IMR-90 (cell line): ENCODE results near the gene TSPAN31. TPM values are rescaled to one million over a fixed set of nuclear protein-coding genes. Genes with fewer than 3 reads are reported as not detected.

ENCODE experiments used
- ATAC-seq: fragments of 200-7000 bp; cut with Tn5 transposase; 2 replicates; pipeline ENCODE4 v1.9.1; 2020; ENCODE audit warnings: low read depth, mild to moderate bottlenecking, moderate library complexity
- BruUV-seq: library from RNA; stranded (reverse); fragments of 400-500 nt; replicated peaks from 2 replicates; lab custom pipeline; 2021; lab: Mats Ljungman, UMichigan
- CTCF ChIA-PET: fragments of 300-600 bp; formaldehyde crosslinking; extraction: SDS; loops from one replicate; lab custom pipeline; 2021; ENCODE audit warnings: antibody characterized with exemption; lab: Yijun Ruan, JAX
- POLR2A ChIA-PET: fragments of 300-600 bp; sonication (Branson Sonifier 250); formaldehyde crosslinking; loops from one replicate; lab custom pipeline; 2022; ENCODE audit warnings: antibody characterized with exemption; ENCODE audit not compliant: unreplicated experiment; lab: Charles Lee
- DNase-seq: peaks from one replicate; pipeline ENCODE4 v3.0.0; 2013
- H2AFZ ChIP-seq: replicated peaks from 2 replicates; pipeline ENCODE3; 2013; ENCODE audit warnings: low read length, mild to moderate bottlenecking; ENCODE audit not compliant: poor library complexity
- H2AK5ac ChIP-seq: 2 replicates; pipeline ENCODE4 v1.6.1; 2013; ENCODE audit warnings: low read depth, low read length, inconsistent platforms
- H2AK9ac ChIP-seq: replicated peaks from 2 replicates; pipeline ENCODE3; 2013; ENCODE audit warnings: mild to moderate bottlenecking, low read depth, low read length, moderate library complexity; ENCODE audit not compliant: poor library complexity
- H2BK120ac ChIP-seq: 2 replicates; pipeline ENCODE4 v1.6.1; 2013; ENCODE audit warnings: low read depth, low read length, inconsistent platforms
- H2BK15ac ChIP-seq: 3 replicates; pipeline ENCODE4 v1.6.1; 2013; ENCODE audit warnings: low read depth, low read length, inconsistent platforms
- H2BK20ac ChIP-seq: 2 replicates; pipeline ENCODE4 v1.6.1; 2013; ENCODE audit warnings: low read depth, mild to moderate bottlenecking, inconsistent platforms, low read length, moderate library complexity
- H2BK5ac ChIP-seq: 2 replicates; pipeline ENCODE4 v1.6.1; 2013; ENCODE audit warnings: mild to moderate bottlenecking, low read depth, low read length, inconsistent platforms; ENCODE audit not compliant: poor library complexity, severe bottlenecking
- H3K14ac ChIP-seq: replicated peaks from 2 replicates; pipeline ENCODE4 v1.6.1; 2013; ENCODE audit warnings: low read depth, low read length, inconsistent platforms
- H3K18ac ChIP-seq: 2 replicates; pipeline ENCODE4 v1.6.1; 2013; ENCODE audit warnings: low read depth, low read length, control low read depth
- H3K23ac ChIP-seq: 2 replicates; pipeline ENCODE4 v1.6.1; 2013; ENCODE audit warnings: low read depth, low read length, inconsistent platforms
- H3K27ac ChIP-seq: 2 replicates; pipeline ENCODE4 v1.5.1; 2013; ENCODE audit warnings: mild to moderate bottlenecking, control low read depth, low read length; ENCODE audit not compliant: insufficient read depth
- H3K27me3 ChIP-seq: 2 replicates; pipeline ENCODE4 v1.6.1; 2013; ENCODE audit warnings: low read length; ENCODE audit not compliant: control insufficient read depth, insufficient read depth
- H3K36me3 ChIP-seq: 2 replicates; pipeline ENCODE4 v1.6.1; 2013; ENCODE audit warnings: low read length, mixed read lengths; ENCODE audit not compliant: control insufficient read depth, insufficient read depth
- H3K4ac ChIP-seq: 2 replicates; pipeline ENCODE4 v1.6.1; 2013; ENCODE audit warnings: low read depth, low read length, inconsistent platforms
- H3K4me1 ChIP-seq: 2 replicates; pipeline ENCODE4 v1.6.1; 2013; ENCODE audit warnings: low read length, mixed read lengths; ENCODE audit not compliant: control insufficient read depth, insufficient read depth
- H3K4me2 ChIP-seq: 2 replicates; pipeline ENCODE4 v1.6.1; 2013; ENCODE audit warnings: low read depth, mild to moderate bottlenecking, control low read depth, low read length, moderate library complexity
- H3K4me3 ChIP-seq: 2 replicates; pipeline ENCODE4 v1.5.1; 2013; ENCODE audit warnings: low read depth, mild to moderate bottlenecking, control low read depth, low read length, moderate library complexity; ENCODE audit not compliant: insufficient read depth
- H3K56ac ChIP-seq: 2 replicates; pipeline ENCODE4 v1.6.1; 2013; ENCODE audit warnings: low read length, inconsistent platforms; ENCODE audit not compliant: insufficient read depth; ENCODE audit errors: extremely low read depth
- H3K79me1 ChIP-seq, 2 experiments: 2 replicates each; pipeline ENCODE4 v1.6.1; 2013; ENCODE audit warnings: low read length in 2 of 2, inconsistent platforms in 1 of 2, low read depth in 1 of 2
- H3K9ac ChIP-seq: 2 replicates; pipeline ENCODE4 v1.6.1; 2013; ENCODE audit warnings: low read depth, low read length, control low read depth
- H3K9me1 ChIP-seq: 2 replicates; pipeline ENCODE4 v1.6.1; 2013; ENCODE audit warnings: low read length, inconsistent platforms; ENCODE audit not compliant: insufficient read depth
- H3K9me3 ChIP-seq: 2 replicates; pipeline ENCODE4 v1.6.1; 2013; ENCODE audit warnings: low read length; ENCODE audit not compliant: control insufficient read depth, insufficient read depth
- H4K20me1 ChIP-seq: 2 replicates; pipeline ENCODE4 v1.6.1; 2013; ENCODE audit warnings: low read length, inconsistent platforms; ENCODE audit not compliant: insufficient read depth
- H4K5ac ChIP-seq: 2 replicates; pipeline ENCODE4 v1.6.1; 2013; ENCODE audit warnings: mild to moderate bottlenecking, low read depth, low read length, control low read depth
- H4K8ac ChIP-seq, 2 experiments: 2 replicates each; pipeline ENCODE4 v1.6.1; 2013; ENCODE audit warnings: low read depth in 2 of 2, low read length in 2 of 2, control low read depth in 1 of 2, inconsistent platforms in 1 of 2
- H4K91ac ChIP-seq: 2 replicates; pipeline ENCODE4 v1.6.1; 2013; ENCODE audit warnings: low read depth, low read length, inconsistent platforms; ENCODE audit not compliant: insufficient read depth
- BHLHE40 ChIP-seq: fragments of 150-350 bp; IDR thresholded peaks from 2 replicates; pipeline ENCODE4 v1.6.1; 2016; ENCODE audit warnings: mild to moderate bottlenecking, low read depth, low read length
- CEBPB ChIP-seq: IDR thresholded peaks from 2 replicates; pipeline ENCODE4 v1.6.1; 2012; ENCODE audit warnings: low read depth, low read length, improper control_type of control experiment
- CHD1 ChIP-seq: IDR thresholded peaks from 2 replicates; pipeline ENCODE4 v1.6.1; 2012; ENCODE audit warnings: low read depth, low read length, improper control_type of control experiment
- MAFK ChIP-seq: IDR thresholded peaks from 2 replicates; pipeline ENCODE4 v1.6.1; 2012; ENCODE audit warnings: low read depth, low read length, improper control_type of control experiment
- RCOR1 ChIP-seq: IDR thresholded peaks from 2 replicates; pipeline ENCODE4 v1.6.1; 2012; ENCODE audit warnings: mild to moderate bottlenecking, low read length, improper control_type of control experiment; ENCODE audit not compliant: insufficient replicate concordance
- RFX5 ChIP-seq: IDR thresholded peaks from 2 replicates; pipeline ENCODE4 v1.8.0; 2012; ENCODE audit warnings: low read depth, mild to moderate bottlenecking, low read length, moderate library complexity
- SMC3 ChIP-seq: fragments of 150-350 bp; IDR thresholded peaks from 2 replicates; pipeline ENCODE4 v1.6.1; 2016; ENCODE audit warnings: low read depth, mild to moderate bottlenecking, antibody characterized with exemption, low read length, moderate library complexity
- WGBS, 2 experiments: methylation state at CpG; one replicate each; pipeline versions ENCODE4 v1.1.5 to v1.1.7; 2013; ENCODE audit warnings: missing lambda C conversion rate in 2 of 2; ENCODE audit not compliant: insufficient read length in 1 of 2; ENCODE audit errors: extremely low coverage in 2 of 2; 5-methylcytosine and 5-hydroxymethylcytosine counted together
- dilution Hi-C: fragments of 300-500 bp; cut with HindIII; formaldehyde crosslinking; loops from one replicate; pipeline ENCODE4 v1.14.3; 2018; ENCODE audit warnings: low sequenced_read_pairs; ENCODE audit not compliant: unreplicated experiment
- in situ Hi-C: fragments of 300-500 bp; cut with MboI; formaldehyde crosslinking; loops from 3 replicates; pipeline ENCODE4 v1.14.3; 2019; ENCODE audit warnings: low sequenced_read_pairs, inconsistent platforms, mixed read lengths
- intact Hi-C: fragments of 100-400 bp; cut with micrococcal nuclease; formaldehyde crosslinking; loops from 2 replicates; pipeline ENCODE4 v1.10.0; 2022
- polyA plus RNA-seq, 3 experiments: library from polyadenylated mRNA; depleted of rRNA; stranded (reverse); fragments of >200 nt; gene quantifications; 2 replicates each; pipeline ENCODE4 v1.2.3, GENCODE V29; 2012; ENCODE audit warnings: low replicate concordance in 1 of 3
- total RNA-seq: library from RNA; depleted of rRNA; stranded (reverse); fragments of >200 nt; gene quantifications from 2 replicates; pipeline ENCODE4 v1.2.3, GENCODE V29; 2012
- TF ChIP-seq, protein P1 (sequence below): conservative IDR thresholded peaks from 2 replicates; pipeline ENCODE4 v1.5.1; 2012; ENCODE audit warnings: mild to moderate bottlenecking, low read depth, low read length, improper control_type of control experiment

Gene TSPAN31
- total and polyA plus RNA-seq, 2 of the 4 experiments (the other 2 are of a cell fraction): 12.3 to 71.2 TPM

DNA sequence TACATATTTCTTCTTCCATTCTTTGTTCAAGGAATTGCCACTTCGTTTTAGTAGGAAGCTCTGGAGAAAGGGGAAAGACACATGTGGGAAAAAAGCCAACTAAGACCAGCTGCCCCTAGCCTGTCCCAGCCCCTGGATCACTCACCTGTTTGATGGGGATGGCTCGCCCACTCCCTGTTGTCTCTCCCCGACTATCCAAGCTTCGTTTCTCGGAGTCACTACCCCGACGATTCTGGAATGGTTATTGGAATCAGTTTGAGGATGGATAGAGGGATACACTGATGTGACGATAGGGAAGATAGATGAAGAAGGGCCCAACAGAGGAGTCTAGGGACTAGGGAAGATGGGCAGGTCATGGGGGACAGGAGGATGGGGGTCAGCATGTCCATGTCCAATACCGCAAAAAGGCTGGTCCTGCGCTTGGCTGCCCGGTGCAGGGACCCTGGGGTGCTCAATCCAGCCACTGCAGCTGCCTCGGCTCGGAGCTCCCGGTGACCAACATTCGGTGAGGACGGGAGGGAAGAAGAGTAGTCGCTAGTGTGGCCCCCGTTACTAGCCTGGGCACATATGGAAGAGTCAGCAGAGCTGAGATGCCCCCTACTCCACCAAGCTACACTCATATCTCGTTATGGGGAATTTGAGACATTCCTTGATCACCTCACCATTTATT lies 13.3 kb upstream of the TSPAN31 start (continued):
- TF ChIP-seq, protein P1, sequence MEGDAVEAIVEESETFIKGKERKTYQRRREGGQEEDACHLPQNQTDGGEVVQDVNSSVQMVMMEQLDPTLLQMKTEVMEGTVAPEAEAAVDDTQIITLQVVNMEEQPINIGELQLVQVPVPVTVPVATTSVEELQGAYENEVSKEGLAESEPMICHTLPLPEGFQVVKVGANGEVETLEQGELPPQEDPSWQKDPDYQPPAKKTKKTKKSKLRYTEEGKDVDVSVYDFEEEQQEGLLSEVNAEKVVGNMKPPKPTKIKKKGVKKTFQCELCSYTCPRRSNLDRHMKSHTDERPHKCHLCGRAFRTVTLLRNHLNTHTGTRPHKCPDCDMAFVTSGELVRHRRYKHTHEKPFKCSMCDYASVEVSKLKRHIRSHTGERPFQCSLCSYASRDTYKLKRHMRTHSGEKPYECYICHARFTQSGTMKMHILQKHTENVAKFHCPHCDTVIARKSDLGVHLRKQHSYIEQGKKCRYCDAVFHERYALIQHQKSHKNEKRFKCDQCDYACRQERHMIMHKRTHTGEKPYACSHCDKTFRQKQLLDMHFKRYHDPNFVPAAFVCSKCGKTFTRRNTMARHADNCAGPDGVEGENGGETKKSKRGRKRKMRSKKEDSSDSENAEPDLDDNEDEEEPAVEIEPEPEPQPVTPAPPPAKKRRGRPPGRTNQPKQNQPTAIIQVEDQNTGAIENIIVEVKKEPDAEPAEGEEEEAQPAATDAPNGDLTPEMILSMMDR: no peak
- no peak for TF ChIP-seq CEBPB
- TF ChIP-seq RCOR1: no peak

DNA sequence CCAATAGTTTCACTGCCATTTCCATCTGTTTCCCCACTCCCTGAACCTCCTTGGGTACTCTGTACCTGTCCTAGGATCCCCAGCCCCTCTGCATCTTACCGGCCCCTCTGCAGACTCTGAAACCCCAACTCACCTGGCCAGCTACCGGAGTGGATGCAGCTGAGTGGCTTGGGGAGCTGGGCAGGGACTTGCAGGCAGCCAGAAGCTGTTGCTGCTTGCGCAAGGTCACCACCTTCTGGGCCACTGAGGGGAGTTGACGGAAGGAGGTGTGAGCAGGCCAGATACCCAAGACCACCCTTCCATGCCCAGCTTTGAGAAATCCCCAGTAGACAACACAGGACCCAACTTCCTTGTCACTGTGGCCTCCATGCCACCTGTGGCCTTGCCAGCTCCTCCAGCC lies 12.6 kb upstream of the TSPAN31 start:
- no peak overlapping the region for H3K4ac ChIP-seq
- H4K5ac ChIP-seq: no peak overlapping the region
- 0 out of 2 replicates have a peak, but pooled peaks cover 4% of the 10 kb centered on the region for H3K9me1 ChIP-seq
- H3K56ac ChIP-seq: no peak overlapping the region
- H3K27me3 ChIP-seq: peaks cover 61% of the 10 kb centered on the region
- ChIA-PET POLR2A (no interaction called here), CTCF (no interaction called here)
- H2BK15ac ChIP-seq: no peak overlapping the region
- H2BK120ac ChIP-seq: no peak overlapping the region
- no peak overlapping the region for H2AFZ ChIP-seq
- no peak overlapping the region for H3K23ac ChIP-seq
- H4K8ac ChIP-seq: no peak overlapping the region
- H4K91ac ChIP-seq: no peak overlapping the region
- no peak overlapping the region for H2BK20ac ChIP-seq
- peaks cover 0 to 5% of the 10 kb centered on the region in 2 experiments; a peak in 1 of 4 replicates for H3K79me1 ChIP-seq
- H3K4me1 ChIP-seq: 0 out of 2 replicates have a peak, but pooled peaks cover under 1% of the 10 kb centered on the region
- no peak overlapping the region for H2BK5ac ChIP-seq
- no peak overlapping the region for H2AK5ac ChIP-seq
- H3K36me3 ChIP-seq: peaks cover 6% of the 10 kb centered on the region; the same call in 1 of the 2 replicates
- H3K14ac ChIP-seq: no peak overlapping the region
- no peak overlapping the region for H3K4me2 ChIP-seq
- H4K20me1 ChIP-seq: peaks cover 12% of the 10 kb centered on the region; the same call in 1 of the 2 replicates
- no peak for ATAC-seq
- in situ Hi-C loops: loop anchor here (10.0 kb wide), 1 partner anchor 147 kb away; no protein-coding TSS in a partner anchor
- no CpG with 5 or more reads among the region's 4 CpGs for WGBS, 2 experiments
- no peak overlapping the region for H3K9ac ChIP-seq
- intact Hi-C loops: no loop called here
- no peak for TF ChIP-seq CHD1
- TF ChIP-seq MAFK: no peak
- TF ChIP-seq BHLHE40: no peak
- no peak for TF ChIP-seq RCOR1
- TF ChIP-seq SMC3: no peak
- no peak for TF ChIP-seq RFX5
- H3K27ac ChIP-seq: no peak overlapping the region
- dilution Hi-C loops: no loop called here
- H3K18ac ChIP-seq: no peak overlapping the region
- no peaks in the 10 kb centered on the region for H3K9me3 ChIP-seq
- BruUV-seq: no TSS peak
- no peak overlapping the region for H3K4me3 ChIP-seq
- H2AK9ac ChIP-seq: no peak overlapping the region
- DNase-seq: no peak
